DND-41 (cell line): Measurements from ENCODE around the gene PCDH9.

Experiments used
- ATAC-seq: fragments of 200-7000 bp; cut with Tn5 transposase; 3 replicates; pipeline ENCODE4 v1.9.1; 2021; ENCODE audit warnings: low read depth; ENCODE audit not compliant: insufficient read depth
- DNase-seq: peaks from one replicate; pipeline ENCODE4 v3.0.0-alpha.2; 2020
- H2AFZ ChIP-seq: 2 replicates; pipeline ENCODE4 v1.6.0; 2012; ENCODE audit warnings: low read depth, low read length
- H3K27ac ChIP-seq: 2 replicates; pipeline ENCODE4 v1.5.1; 2012; ENCODE audit warnings: low read length, inconsistent platforms
- H3K27me3 ChIP-seq: fragments of 200-600 bp; sonication (generic); 2 replicates; pipeline ENCODE4 v1.6.0; 2012; ENCODE audit warnings: low read length, mild to moderate bottlenecking, inconsistent platforms; ENCODE audit not compliant: insufficient read depth, poor library complexity
- H3K36me3 ChIP-seq: 2 replicates; pipeline ENCODE4 v1.5.1; 2012; ENCODE audit warnings: low read length, inconsistent platforms; ENCODE audit not compliant: insufficient read depth
- H3K4me1 ChIP-seq: 2 replicates; pipeline ENCODE4 v1.5.1; 2012; ENCODE audit warnings: mild to moderate bottlenecking, low read length; ENCODE audit not compliant: insufficient read depth
- H3K4me2 ChIP-seq: 2 replicates; pipeline ENCODE4 v1.6.0; 2012; ENCODE audit warnings: mild to moderate bottlenecking, moderate library complexity, low read length, inconsistent platforms; ENCODE audit not compliant: insufficient read depth
- H3K4me3 ChIP-seq, 2 experiments: fragments of 200-600 bp in 1 of 2; shearing (Covaris generic) in 1 of 2; 2 replicates each; pipeline ENCODE4 v1.5.1; 2012 to 2016; ENCODE audit warnings: inconsistent platforms in 2 of 2, low read length in 2 of 2, mild to moderate bottlenecking in 2 of 2, low read depth in 1 of 2, moderate library complexity in 1 of 2
- H3K79me2 ChIP-seq: 2 replicates; pipeline ENCODE4 v1.6.0; 2012; ENCODE audit warnings: low read length, inconsistent platforms; ENCODE audit not compliant: insufficient read depth
- H3K9ac ChIP-seq: 2 replicates; pipeline ENCODE4 v1.6.0; 2012; ENCODE audit warnings: low read depth, mild to moderate bottlenecking, inconsistent platforms, low read length, moderate library complexity
- H3K9me3 ChIP-seq: 2 replicates; pipeline ENCODE4 v1.5.1; 2012; ENCODE audit warnings: low read length, moderate library complexity, mild to moderate bottlenecking, inconsistent platforms; ENCODE audit not compliant: insufficient read depth, severe bottlenecking
- H4K20me1 ChIP-seq: 2 replicates; pipeline ENCODE4 v1.6.0; 2012; ENCODE audit warnings: low read length; ENCODE audit not compliant: insufficient read depth
- CTCF ChIP-seq: IDR thresholded peaks from 2 replicates; pipeline ENCODE4 v1.5.1; 2012; ENCODE audit warnings: borderline replicate concordance, low read length, moderate library complexity, mild to moderate bottlenecking; ENCODE audit not compliant: poor library complexity, severe bottlenecking; ENCODE audit errors: extremely low read depth
- EZH2 ChIP-seq: IDR thresholded peaks from 3 replicates; pipeline ENCODE4 v1.6.1; 2012; ENCODE audit warnings: borderline replicate concordance, low read depth, mild to moderate bottlenecking, moderate library complexity, low read length, inconsistent platforms; ENCODE audit not compliant: severe bottlenecking

PCDH9 gene

GRCh38 chr13:67259208-67259607 lies 29.1 kb upstream of the PCDH9 start:
- no peak for TF ChIP-seq EZH2
- no peak for TF ChIP-seq CTCF
- Histone ChIP-seq H3K9me3 (no peaks in the 10 kb centered on the region), H3K4me2 (no peak overlapping the region), H3K4me3 (no peak overlapping the region), H3K4me1 (no peaks in the 10 kb centered on the region), H3K36me3 (no peaks in the 10 kb centered on the region), H3K9ac (no peak overlapping the region), H3K79me2 (no peaks in the 10 kb centered on the region), H2AFZ (no peak overlapping the region), H4K20me1 (no peaks in the 10 kb centered on the region), H3K27ac (no peak overlapping the region), H3K27me3 (no peaks in the 10 kb centered on the region)
- no peak for ATAC-seq
- no peak for DNase-seq

DNA sequence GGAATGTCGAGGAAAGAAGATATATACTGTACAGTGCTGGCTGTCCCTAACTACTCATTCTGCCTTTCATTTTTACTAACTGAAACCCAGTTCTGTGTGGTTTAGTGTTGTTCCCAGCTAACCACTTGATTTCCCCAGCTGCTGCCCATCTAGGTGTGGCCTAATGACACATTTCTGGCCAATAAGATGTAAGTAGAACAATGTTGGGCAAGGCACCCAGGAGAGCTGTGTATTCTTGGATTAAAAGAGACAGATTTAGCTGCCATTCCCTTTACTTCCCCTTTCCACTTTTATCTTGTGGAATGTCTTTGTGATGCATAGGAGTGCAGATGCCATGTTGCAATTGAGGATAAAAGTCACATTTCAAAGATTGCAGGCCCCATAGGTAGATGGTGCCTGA lies 28.3 kb upstream of the PCDH9 start:
- H3K36me3 ChIP-seq: no peaks in the 10 kb centered on the region
- TF ChIP-seq CTCF (no peak), EZH2 (no peak)
- no peak overlapping the region for H3K4me3 ChIP-seq
- DNase-seq (no peak), ATAC-seq (no peak)
- no peak overlapping the region for H3K4me2 ChIP-seq
- no peaks in the 10 kb centered on the region for H4K20me1 ChIP-seq
- H3K79me2 ChIP-seq: no peaks in the 10 kb centered on the region
- H2AFZ ChIP-seq: no peak overlapping the region
- no peak overlapping the region for H3K27ac ChIP-seq
- no peaks in the 10 kb centered on the region for H3K27me3 ChIP-seq
- H3K9me3 ChIP-seq: no peaks in the 10 kb centered on the region
- no peak overlapping the region for H3K9ac ChIP-seq
- no peaks in the 10 kb centered on the region for H3K4me1 ChIP-seq

- Histone ChIP-seq H3K27ac (no peak overlapping the region), H3K36me3 (no peaks in the 10 kb centered on the region), H3K9ac (no peak overlapping the region), H3K79me2 (no peaks in the 10 kb centered on the region), H2AFZ (no peak overlapping the region), H3K4me3 (no peak overlapping the region), H3K4me1 (no peaks in the 10 kb centered on the region), H3K4me2 (no peak overlapping the region), H3K9me3 (no peaks in the 10 kb centered on the region), H3K27me3 (no peaks in the 10 kb centered on the region), H4K20me1 (no peaks in the 10 kb centered on the region)
- TF ChIP-seq EZH2: no peak
- no peak for TF ChIP-seq CTCF
- DNase-seq (no peak), ATAC-seq (no peak)
These were observed 8.7 kb upstream of the PCDH9 start for GRCh38 chr13:67238861-67239260.

DNA sequence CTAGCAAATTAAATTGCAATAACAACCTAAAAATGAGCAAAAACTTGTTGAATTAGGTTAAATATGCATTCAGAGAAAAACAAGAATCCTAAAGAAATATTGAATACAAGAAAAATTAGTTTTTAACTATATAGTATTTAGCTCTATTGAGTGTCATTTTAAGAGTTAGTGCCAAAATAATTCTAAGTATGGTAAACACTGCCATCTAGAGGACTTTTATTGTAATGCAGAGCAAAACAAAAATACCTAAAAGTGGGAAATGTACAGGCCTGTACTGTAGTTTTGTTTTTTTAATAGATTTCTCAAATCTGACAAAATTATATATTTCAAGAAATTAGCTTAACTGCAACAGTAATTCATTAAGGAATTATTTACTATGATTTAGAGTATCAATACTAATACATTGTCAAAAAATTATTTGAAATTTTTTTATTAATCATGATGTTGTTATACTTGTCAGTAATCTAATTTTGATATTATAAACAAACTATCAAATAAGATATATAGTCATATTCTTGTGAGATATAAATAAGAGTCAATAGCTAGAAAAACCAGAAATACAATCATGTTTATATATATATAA lies 8.2 kb upstream of the PCDH9 start:
- Histone ChIP-seq H2AFZ (no peak overlapping the region), H4K20me1 (no peaks in the 10 kb centered on the region)

More for the DNA sequence above, 8.2 kb upstream of the PCDH9 start:
- Histone ChIP-seq H3K4me3 (no peak overlapping the region), H3K27me3 (no peaks in the 10 kb centered on the region), H3K79me2 (no peaks in the 10 kb centered on the region), H3K9ac (no peak overlapping the region), H3K4me1 (no peaks in the 10 kb centered on the region), H3K4me2 (no peak overlapping the region), H3K36me3 (no peaks in the 10 kb centered on the region), H3K9me3 (no peaks in the 10 kb centered on the region), H3K27ac (no peak overlapping the region)
- no peak for DNase-seq
- peak; percentile 70 for ATAC-seq
- TF ChIP-seq EZH2 (no peak), CTCF (peak; percentile 79)
